Measurements from ENCODE around the gene OR51A7. TPM values are rescaled to one million over a fixed set of nuclear protein-coding genes. Genes with fewer than 3 reads are reported as not detected.

The OR51A7 gene
- total RNA-seq, 1 experiment from 2014 or later, result not detected

DNA sequence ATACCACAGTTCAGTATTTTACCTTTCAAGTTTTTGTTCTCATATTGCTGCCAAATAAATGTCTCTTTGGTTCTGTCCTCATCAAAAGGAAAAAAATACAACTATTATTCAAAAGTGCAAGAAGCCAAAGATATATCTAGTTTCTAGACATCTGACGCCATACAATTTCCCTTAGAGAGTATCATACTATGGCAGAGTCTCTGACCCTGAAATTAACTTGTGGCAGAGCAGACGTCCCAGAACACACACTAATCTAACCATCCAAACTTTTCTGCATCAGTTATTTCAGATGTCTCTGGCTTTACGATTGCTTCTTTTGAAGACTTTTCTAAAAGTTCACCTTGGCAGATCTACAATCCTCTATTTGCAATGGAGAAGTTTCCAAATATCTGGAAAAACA lies 19.2 kb upstream of the OR51A7 start:
- no peaks in the 10 kb centered on the region for H3K9me2 ChIP-seq (replicated peaks; ENCODE audit: insufficient read depth, low read length)
- no peak overlapping the region for H2AFZ ChIP-seq (ENCODE audit: low read length)
- no peaks in the 10 kb centered on the region for H3K27me3 ChIP-seq (ENCODE audit: low read length)
- no peaks in the 10 kb centered on the region for H3K36me3 ChIP-seq (ENCODE audit: insufficient read depth, low read length)
- H3K4me3 ChIP-seq (ENCODE audit: low read length), result no peak overlapping the region
- no peak for DNase-seq
- no peak overlapping the region for H3K27ac ChIP-seq (ENCODE audit: low read length)
- no peaks in the 10 kb centered on the region for H3K79me2 ChIP-seq (ENCODE audit: low read length)
- no peak overlapping the region for H3K4me2 ChIP-seq (ENCODE audit: low read depth, low read length, poor library complexity, severe bottlenecking)
- H3K9me3 ChIP-seq (ENCODE audit: low read length), result no peaks in the 10 kb centered on the region
- no peaks in the 10 kb centered on the region for H4K20me1 ChIP-seq (ENCODE audit: insufficient read depth, low read depth, low read length)
- no peaks in the 10 kb centered on the region for H3K4me1 ChIP-seq (ENCODE audit: low read length)
- no peak overlapping the region for H3K9ac ChIP-seq (ENCODE audit: low read length)

DNA sequence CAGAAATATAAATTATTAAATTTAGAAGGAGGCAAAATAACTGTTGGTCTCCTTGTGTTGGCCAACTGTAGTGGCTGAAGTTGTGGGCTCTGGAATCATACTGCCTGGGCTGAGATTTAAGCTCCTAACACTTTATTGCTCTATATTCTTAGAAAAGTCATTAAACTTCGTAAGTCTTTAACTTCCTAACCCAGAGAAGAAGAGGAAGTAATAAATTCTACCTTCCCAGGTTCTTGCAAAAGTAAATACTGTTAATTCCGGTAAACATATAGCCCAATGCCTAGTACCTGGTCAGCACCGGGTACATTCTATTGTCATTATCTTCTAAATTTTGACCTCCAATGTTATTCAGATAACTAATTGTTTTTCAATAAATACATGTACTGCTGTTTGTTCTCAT lies 17.4 kb upstream of the OR51A7 start:
- no peaks in the 10 kb centered on the region for H3K27me3 ChIP-seq (ENCODE audit: low read length)
- H3K27ac ChIP-seq (ENCODE audit: low read length), result no peak overlapping the region
- no peak overlapping the region for H3K4me3 ChIP-seq (ENCODE audit: low read length)
- H3K4me1 ChIP-seq (ENCODE audit: low read length), result no peaks in the 10 kb centered on the region
- no peaks in the 10 kb centered on the region for H3K9me3 ChIP-seq (ENCODE audit: low read length)
- H3K9me2 ChIP-seq (replicated peaks; ENCODE audit: insufficient read depth, low read length), result no peaks in the 10 kb centered on the region
- no peak overlapping the region for H3K9ac ChIP-seq (ENCODE audit: low read length)
- no peak overlapping the region for H2AFZ ChIP-seq (ENCODE audit: low read length)
- H3K36me3 ChIP-seq (ENCODE audit: insufficient read depth, low read length), result no peaks in the 10 kb centered on the region
- H4K20me1 ChIP-seq (ENCODE audit: insufficient read depth, low read depth, low read length), result no peaks in the 10 kb centered on the region
- no peak overlapping the region for H3K4me2 ChIP-seq (ENCODE audit: low read depth, low read length, poor library complexity, severe bottlenecking)
- DNase-seq, result no peak
- H3K79me2 ChIP-seq (ENCODE audit: low read length), result no peaks in the 10 kb centered on the region

DNA sequence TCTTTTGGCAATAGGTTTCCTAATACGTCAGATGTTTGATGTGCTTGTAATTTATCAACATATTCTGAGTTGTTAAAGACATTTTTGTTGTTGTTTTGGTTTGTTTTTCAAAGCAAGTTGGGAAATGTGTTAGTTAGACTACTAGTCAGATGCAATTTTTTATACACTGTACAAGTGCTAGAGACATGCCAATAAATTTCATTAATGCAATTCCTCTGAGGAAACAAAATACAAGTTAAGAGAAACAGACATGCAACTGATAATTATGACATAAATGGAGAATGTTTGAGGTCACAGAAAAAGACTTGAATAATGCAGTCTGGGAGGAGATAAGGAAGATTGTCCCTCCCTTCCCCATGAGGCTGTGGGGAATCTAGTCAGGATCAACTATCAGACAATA lies 16.0 kb upstream of the OR51A7 start:
- Histone ChIP-seq H3K9ac (ENCODE audit: low read length) (no peak overlapping the region), H3K4me2 (ENCODE audit: low read depth, low read length, poor library complexity, severe bottlenecking) (no peak overlapping the region), H3K4me1 (ENCODE audit: low read length) (no peaks in the 10 kb centered on the region), H3K27me3 (ENCODE audit: low read length) (no peaks in the 10 kb centered on the region), H3K79me2 (ENCODE audit: low read length) (no peaks in the 10 kb centered on the region), H2AFZ (ENCODE audit: low read length) (no peak overlapping the region), H3K36me3 (ENCODE audit: insufficient read depth, low read length) (no peaks in the 10 kb centered on the region), H3K27ac (ENCODE audit: low read length) (no peak overlapping the region), H3K4me3 (ENCODE audit: low read length) (no peak overlapping the region), H3K9me3 (ENCODE audit: low read length) (no peaks in the 10 kb centered on the region), H3K9me2 (replicated peaks; ENCODE audit: insufficient read depth, low read length) (no peaks in the 10 kb centered on the region), H4K20me1 (ENCODE audit: insufficient read depth, low read depth, low read length) (no peaks in the 10 kb centered on the region)
- DNase-seq, result no peak

DNA sequence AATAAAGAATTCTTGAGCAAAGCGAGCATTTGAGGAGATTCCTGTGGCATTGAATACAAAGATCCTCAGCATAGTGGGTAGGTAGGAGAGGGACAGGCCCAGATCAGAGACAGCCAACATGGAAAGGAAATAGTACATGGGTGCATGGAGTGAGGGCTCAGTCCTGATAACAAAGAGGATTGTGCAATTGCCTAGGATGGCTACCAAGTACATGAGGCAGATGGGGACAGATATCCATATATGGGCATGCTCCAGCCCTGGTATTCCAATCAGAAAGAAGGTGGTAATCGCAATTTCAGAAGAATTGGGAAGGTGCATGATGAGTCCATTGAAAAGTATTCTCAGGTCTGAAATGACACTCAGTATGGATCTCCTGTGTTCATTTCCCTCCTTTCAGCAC lies 13.3 kb upstream of the OR51A7 start:
- DNase-seq, result no peak
- Histone ChIP-seq H3K9me2 (replicated peaks; ENCODE audit: insufficient read depth, low read length) (no peaks in the 10 kb centered on the region), H3K27ac (ENCODE audit: low read length) (no peak overlapping the region), H3K9me3 (ENCODE audit: low read length) (no peaks in the 10 kb centered on the region), H3K36me3 (ENCODE audit: insufficient read depth, low read length) (no peaks in the 10 kb centered on the region), H4K20me1 (ENCODE audit: insufficient read depth, low read depth, low read length) (no peaks in the 10 kb centered on the region), H3K79me2 (ENCODE audit: low read length) (no peaks in the 10 kb centered on the region), H3K4me2 (ENCODE audit: low read depth, low read length, poor library complexity, severe bottlenecking) (no peak overlapping the region), H2AFZ (ENCODE audit: low read length) (no peak overlapping the region), H3K4me3 (ENCODE audit: low read length) (no peak overlapping the region), H3K27me3 (ENCODE audit: low read length) (no peaks in the 10 kb centered on the region), H3K9ac (ENCODE audit: low read length) (no peak overlapping the region), H3K4me1 (ENCODE audit: low read length) (no peaks in the 10 kb centered on the region)

DNA sequence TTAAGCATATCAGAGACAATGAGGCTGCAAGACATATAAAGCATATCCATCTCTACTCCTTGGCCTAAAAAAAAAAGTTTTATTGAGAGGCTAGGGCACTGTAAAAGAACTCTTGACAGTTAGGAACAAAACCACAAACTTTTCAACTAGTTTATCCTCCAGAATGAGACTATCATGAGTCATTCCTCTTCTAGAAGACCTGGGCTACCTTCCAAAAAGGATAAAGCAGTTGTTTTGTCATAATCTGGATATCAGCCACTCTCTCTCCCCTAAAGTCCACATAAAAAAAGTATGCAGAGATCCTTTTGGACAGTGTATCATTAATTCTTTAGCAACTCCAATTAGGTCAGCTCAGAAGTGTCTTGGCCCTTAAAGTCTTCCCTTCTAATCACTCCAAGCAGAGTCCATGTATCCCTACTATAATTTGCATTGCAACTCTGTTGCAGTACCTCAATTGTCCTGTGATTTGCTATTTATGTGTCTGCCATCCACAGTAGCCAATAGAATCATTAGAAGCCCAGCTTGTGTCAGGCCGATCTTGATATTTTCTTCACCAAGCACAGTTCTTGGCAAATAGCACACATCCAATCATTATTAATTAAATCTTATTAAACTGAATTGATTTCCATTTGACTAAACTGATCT lies 11.5 kb upstream of the OR51A7 start:
- H3K4me1 ChIP-seq (ENCODE audit: low read length), result no peaks in the 10 kb centered on the region
- no peaks in the 10 kb centered on the region for H3K36me3 ChIP-seq (ENCODE audit: insufficient read depth, low read length)
- no peak overlapping the region for H3K4me2 ChIP-seq (ENCODE audit: low read depth, low read length, poor library complexity, severe bottlenecking)
- no peaks in the 10 kb centered on the region for H4K20me1 ChIP-seq (ENCODE audit: insufficient read depth, low read depth, low read length)
- no peak overlapping the region for H3K9ac ChIP-seq (ENCODE audit: low read length)
- no peaks in the 10 kb centered on the region for H3K9me3 ChIP-seq (ENCODE audit: low read length)
- no peak overlapping the region for H3K27ac ChIP-seq (ENCODE audit: low read length)
- no peak overlapping the region for H2AFZ ChIP-seq (ENCODE audit: low read length)
- no peaks in the 10 kb centered on the region for H3K27me3 ChIP-seq (ENCODE audit: low read length)
- no peaks in the 10 kb centered on the region for H3K9me2 ChIP-seq (replicated peaks; ENCODE audit: insufficient read depth, low read length)
- no peak for DNase-seq
- H3K4me3 ChIP-seq (ENCODE audit: low read length), result no peak overlapping the region
- H3K79me2 ChIP-seq (ENCODE audit: low read length), result no peaks in the 10 kb centered on the region

DNA sequence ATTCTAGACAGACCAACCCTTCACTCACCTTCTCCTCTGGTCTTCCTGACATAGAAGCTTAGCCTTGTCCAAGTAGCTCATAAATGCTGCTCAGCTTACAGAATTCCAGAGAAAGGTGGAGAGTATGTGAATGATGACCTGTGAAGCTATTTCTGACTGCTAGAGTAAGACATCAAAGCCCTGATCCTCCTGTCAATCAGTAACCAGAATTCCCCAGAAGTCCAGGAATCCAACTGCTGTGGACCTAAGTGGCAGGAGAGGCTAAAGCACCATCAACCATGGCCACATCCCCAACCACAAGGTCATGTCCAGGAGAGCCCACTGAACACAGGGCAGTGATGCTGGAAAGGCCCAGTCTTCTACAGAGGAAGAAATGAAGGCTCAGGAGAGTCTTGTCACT lies 13.0 kb downstream of the OR51A7 start:
- DNase-seq, result no peak
- H2AFZ ChIP-seq (ENCODE audit: low read length), result no peak overlapping the region
- H3K4me3 ChIP-seq (ENCODE audit: low read length), result no peak overlapping the region
- no peaks in the 10 kb centered on the region for H3K36me3 ChIP-seq (ENCODE audit: insufficient read depth, low read length)
- H3K27me3 ChIP-seq (ENCODE audit: low read length), result no peaks in the 10 kb centered on the region
- H3K9me3 ChIP-seq (ENCODE audit: low read length), result no peaks in the 10 kb centered on the region
- H3K9me2 ChIP-seq (replicated peaks; ENCODE audit: insufficient read depth, low read length), result no peaks in the 10 kb centered on the region; the same call in 1 of the 2 replicates
- no peak overlapping the region for H3K9ac ChIP-seq (ENCODE audit: low read length)
- H3K27ac ChIP-seq (ENCODE audit: low read length), result no peak overlapping the region
- H4K20me1 ChIP-seq (ENCODE audit: insufficient read depth, low read depth, low read length), result no peaks in the 10 kb centered on the region
- H3K4me2 ChIP-seq (ENCODE audit: low read depth, low read length, poor library complexity, severe bottlenecking), result no peak overlapping the region
- no peaks in the 10 kb centered on the region for H3K4me1 ChIP-seq (ENCODE audit: low read length)
- no peaks in the 10 kb centered on the region for H3K79me2 ChIP-seq (ENCODE audit: low read length)

DNA sequence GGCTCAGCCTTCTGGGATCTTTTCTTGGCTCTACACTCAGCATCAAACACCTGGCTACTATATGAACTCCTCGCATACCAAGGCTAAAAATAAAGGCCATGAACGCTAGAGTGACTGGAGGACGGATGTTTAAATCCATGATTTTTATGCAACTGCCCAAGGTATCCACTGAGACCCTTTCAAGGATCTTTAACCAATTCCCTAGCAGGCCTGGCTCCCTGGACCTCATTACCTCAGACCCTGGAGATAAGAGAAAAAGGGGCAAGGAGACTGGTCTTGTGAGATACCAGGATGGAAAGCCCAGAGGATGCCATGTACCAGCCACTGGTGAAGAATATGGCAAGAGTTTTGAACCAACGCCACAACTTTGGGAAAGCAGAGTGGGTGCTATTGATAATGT lies 15.7 kb downstream of the OR51A7 start, which contains the start of gene OR51G2:
Gene OR51G2 (minus strand): TSS at position 101 of the 400 bp plus-strand sequence. CDS start 3,687 bp downstream, outside the sequence.
- H3K4me2 ChIP-seq (ENCODE audit: low read depth, low read length, poor library complexity, severe bottlenecking), result no peak within 1 kb of the TSS
- H4K20me1 ChIP-seq (ENCODE audit: insufficient read depth, low read depth, low read length), result no peaks in the 10 kb centered on the region
- H2AFZ ChIP-seq (ENCODE audit: low read length), result no peak within 1 kb of the TSS
- H3K4me3 ChIP-seq (ENCODE audit: low read length), result no peak within 1 kb of the TSS
- H3K9me3 ChIP-seq (ENCODE audit: low read length), result no peaks in the 10 kb centered on the region
- no peak within 1 kb of the TSS for H3K9ac ChIP-seq (ENCODE audit: low read length)
- no peak for DNase-seq
- no peaks in the 10 kb centered on the region for H3K36me3 ChIP-seq (ENCODE audit: insufficient read depth, low read length)
- no peaks in the 10 kb centered on the region; the same call in 1 of the 2 replicates for H3K9me2 ChIP-seq (replicated peaks; ENCODE audit: insufficient read depth, low read length)
- no peak within 1 kb of the TSS for H3K27ac ChIP-seq (ENCODE audit: low read length)
- H3K4me1 ChIP-seq (ENCODE audit: low read length), result no peaks in the 10 kb centered on the region
- H3K79me2 ChIP-seq (ENCODE audit: low read length), result no peaks in the 10 kb centered on the region
- no peaks in the 10 kb centered on the region for H3K27me3 ChIP-seq (ENCODE audit: low read length)

DNA sequence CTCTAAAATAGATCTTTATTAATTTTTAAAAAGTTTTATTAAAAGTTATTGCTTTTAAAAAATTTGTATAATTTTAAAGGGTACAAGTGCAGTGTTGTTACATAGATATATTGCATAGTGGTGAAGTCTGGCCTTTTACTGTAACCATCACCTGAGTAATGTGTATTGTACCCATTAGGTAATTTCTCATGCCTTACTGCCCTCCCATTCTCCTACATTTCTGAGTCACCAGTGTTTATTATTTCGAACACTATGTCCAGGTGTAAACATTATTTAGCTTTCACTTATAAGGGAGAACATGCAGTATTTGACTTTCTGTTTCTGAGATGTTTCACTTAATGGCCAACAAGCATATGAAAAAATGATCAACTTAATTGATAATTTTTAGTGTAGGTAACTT lies 18.2 kb downstream of the OR51A7 start:
- Histone ChIP-seq H4K20me1 (ENCODE audit: insufficient read depth, low read depth, low read length) (no peaks in the 10 kb centered on the region), H3K9me3 (ENCODE audit: low read length) (no peaks in the 10 kb centered on the region), H3K4me1 (ENCODE audit: low read length) (no peaks in the 10 kb centered on the region), H3K4me3 (ENCODE audit: low read length) (no peak overlapping the region), H3K4me2 (ENCODE audit: low read depth, low read length, poor library complexity, severe bottlenecking) (no peak overlapping the region), H3K79me2 (ENCODE audit: low read length) (no peaks in the 10 kb centered on the region), H3K36me3 (ENCODE audit: insufficient read depth, low read length) (no peaks in the 10 kb centered on the region), H3K27me3 (ENCODE audit: low read length) (no peaks in the 10 kb centered on the region), H3K9me2 (replicated peaks; ENCODE audit: insufficient read depth, low read length) (no peaks in the 10 kb centered on the region; the same call in 1 of the 2 replicates), H3K9ac (ENCODE audit: low read length) (no peak overlapping the region), H3K27ac (ENCODE audit: low read length) (no peak overlapping the region), H2AFZ (ENCODE audit: low read length) (no peak overlapping the region)
- no peak for DNase-seq

Measured in Karpas-422 (cell line).